HG02571 (cell line): ENCODE measurements around the gene ADAMTS18.
"Not testable (repeated sequence)": the region's sequence is repeated elsewhere in the genome, so short reads cannot be mapped to it uniquely, and the experiment has no call there.

Source experiments
- ATAC-seq: cut with Tn5 transposase; IDR thresholded peaks from one replicate; pipeline ENCODE4 v1.9.1; 2021; ENCODE audit warnings: mild to moderate bottlenecking, moderate library complexity; ENCODE audit not compliant: unreplicated experiment

ADAMTS18 gene

GRCh38 chr16:77290451-77291115, 144.3 kb downstream of the ADAMTS18 start:
- ATAC-seq: no peak

DNA sequence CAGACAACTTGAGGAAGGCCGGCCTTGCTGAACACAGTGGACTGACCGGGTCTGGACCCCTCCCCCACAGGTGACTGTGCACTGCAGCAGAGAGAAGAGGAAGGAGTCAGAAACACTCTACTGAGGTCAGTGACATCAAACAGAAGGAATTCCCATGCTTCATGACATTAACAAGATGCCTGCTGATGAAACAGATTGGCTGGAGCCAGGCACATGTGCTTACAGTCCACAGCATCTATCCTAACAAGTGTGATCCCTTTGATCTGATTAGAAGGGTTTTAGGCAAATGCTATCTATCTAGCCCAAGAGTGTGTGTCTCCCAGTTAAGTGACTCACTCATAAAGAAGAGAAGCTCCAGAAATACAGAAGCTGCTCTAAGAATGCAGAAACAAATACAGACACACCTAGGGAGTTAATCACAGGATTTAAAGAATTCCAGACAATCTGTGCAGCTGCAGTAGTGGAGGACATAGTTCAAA, 145.5 kb downstream of the ADAMTS18 start:
- no peak for ATAC-seq

- ATAC-seq: no peak
Measured at GRCh38 chr16:77288222-77288621, 146.6 kb downstream of the ADAMTS18 start.

DNA sequence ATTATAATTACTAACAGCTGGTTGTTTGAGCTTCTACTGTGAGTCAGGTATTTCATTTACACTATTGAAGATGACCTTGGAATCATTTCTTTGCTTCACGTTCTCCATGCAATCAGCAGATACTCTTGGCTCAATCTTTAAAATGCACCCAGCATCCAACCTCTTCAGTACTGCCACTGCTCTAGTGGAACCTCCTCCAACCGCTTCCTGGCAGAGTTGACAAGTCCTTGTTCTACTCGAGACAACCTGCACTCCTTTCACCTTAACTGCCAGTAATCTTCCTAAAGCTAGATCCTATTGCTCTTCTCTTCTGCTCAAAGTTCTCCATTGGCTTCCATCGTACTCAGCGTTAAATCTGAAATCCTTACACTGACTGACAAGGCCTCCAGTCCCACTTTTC, 149.2 kb downstream of the ADAMTS18 start:
- ATAC-seq: no peak

DNA sequence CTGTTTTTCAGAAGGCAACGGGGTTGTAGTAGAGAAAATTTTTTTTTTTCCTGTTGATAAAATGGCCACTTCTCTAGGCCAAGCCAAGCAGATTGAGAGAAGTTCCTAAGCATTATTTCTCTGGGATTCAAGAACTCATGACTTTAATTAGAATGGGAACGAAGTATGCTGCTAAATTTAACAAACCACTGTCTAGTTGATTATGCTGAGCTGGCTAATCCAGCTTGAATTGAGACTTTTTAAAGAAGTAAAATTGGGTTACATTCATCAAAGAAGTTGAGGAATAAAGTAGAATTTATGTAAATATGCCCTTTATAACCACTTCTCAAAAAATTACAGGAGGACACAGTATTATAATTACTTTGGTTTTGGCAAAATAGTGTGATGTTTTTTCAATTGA, 152.5 kb downstream of the ADAMTS18 start:
- no peak for ATAC-seq

- not testable (repeated sequence) for ATAC-seq
Measured at GRCh38 chr16:77279316-77279715, 155.5 kb downstream of the ADAMTS18 start.

DNA sequence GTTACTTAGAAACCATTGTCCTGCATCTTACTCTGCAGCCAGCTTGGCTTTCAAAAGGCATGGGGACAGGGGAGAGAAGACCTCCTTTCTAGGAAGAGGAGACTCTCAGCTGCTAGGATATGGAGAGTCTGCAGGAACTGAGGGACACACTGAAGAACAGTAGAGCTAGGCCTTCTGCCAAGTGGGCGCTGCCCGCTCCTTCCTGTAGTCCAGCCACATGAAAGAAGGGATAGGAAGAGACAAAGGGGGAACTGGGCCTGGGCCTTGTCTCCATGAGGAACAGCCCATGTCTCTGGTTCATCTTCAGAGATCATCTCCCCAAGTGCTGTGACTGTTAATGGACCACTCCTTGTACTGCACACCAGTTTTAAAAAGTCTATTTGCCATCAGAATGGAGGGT, 157.3 kb downstream of the ADAMTS18 start:
- ATAC-seq: no peak

DNA sequence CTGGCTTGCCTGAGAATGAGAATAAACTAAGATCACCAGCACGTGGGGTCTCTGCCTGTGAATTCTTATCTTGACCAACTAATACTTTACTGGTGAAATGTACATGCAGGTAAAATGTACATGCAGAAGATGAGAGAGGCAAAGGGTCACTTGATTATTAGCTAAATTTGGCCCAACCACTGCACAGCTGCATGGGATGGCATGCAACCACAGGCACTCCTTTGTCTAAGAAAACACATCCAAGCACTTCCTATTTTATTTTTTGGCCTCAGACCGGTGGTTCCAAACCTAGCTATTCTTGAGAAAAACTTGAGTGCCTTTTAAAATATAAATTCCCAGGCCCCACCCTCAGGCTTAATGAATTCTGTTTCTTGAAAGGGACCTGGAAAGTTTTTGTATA, 157.7 kb downstream of the ADAMTS18 start:
- ATAC-seq: no peak

- ATAC-seq: no peak
Measured at GRCh38 chr16:77276661-77277060, 158.2 kb downstream of the ADAMTS18 start.

- ATAC-seq: not testable (repeated sequence)
Measured at GRCh38 chr16:77275303-77275702, 159.5 kb downstream of the ADAMTS18 start.

DNA sequence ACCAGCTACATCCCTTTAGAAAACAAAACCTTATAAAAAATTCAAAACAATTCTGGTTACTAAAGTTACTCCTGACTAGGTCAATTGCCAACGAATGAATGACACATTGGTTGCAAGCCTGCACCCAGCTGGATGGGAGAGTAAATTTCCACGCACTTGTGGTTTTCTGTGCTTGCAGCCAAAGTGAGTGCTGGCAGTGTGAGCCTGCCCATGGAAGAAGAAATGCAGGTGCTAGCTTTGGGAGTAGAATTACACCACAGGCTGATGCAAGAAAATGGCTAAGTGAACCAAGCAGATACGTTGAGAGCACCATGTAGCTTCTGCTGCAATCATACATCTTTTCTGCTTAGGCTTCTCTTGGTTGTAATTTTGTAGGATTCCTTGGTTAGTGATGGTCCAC, 161.0 kb downstream of the ADAMTS18 start:
- ATAC-seq: no peak

- ATAC-seq: no peak
Measured at GRCh38 chr16:77271532-77272426, 163.1 kb downstream of the ADAMTS18 start.

DNA sequence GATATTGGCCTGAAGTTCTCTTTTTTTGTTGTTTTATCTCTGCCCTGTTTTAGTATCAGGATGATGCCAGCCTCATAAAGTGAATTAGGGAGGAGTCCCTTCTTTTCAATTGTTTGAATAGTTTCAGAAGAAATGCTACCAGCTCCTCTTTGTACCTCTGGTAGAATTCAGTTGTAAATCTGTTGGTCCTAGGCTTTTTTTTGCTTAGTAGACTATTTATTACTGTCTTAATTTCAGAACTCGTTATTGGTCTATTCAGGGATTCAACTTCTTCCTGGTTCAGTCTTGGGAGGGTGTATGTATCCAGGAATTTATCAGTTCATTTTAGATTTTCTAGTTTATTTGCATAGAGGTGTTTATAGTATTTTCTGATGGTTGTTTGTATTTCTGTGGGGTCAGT, 168.6 kb downstream of the ADAMTS18 start:
- ATAC-seq: not testable (repeated sequence)

DNA sequence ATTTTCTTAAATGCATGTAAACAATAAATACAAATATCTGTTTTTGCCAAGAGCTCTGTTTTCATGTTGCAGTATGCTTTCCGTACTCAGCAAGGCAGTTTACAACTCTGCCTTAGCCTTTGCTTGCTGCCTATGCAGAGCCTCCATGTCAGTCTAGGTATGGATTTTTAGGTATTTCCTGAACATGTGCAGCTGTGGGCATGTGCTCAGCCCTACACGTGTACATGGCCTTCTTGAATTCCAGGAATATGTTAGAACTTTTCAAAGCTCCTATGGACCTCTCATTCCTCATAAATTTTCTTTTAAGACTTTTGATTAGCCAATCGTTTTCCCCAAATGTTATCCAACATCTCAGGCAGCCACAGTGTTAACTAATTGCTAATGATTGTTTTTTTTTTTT, 171.9 kb downstream of the ADAMTS18 start:
- no peak for ATAC-seq

DNA sequence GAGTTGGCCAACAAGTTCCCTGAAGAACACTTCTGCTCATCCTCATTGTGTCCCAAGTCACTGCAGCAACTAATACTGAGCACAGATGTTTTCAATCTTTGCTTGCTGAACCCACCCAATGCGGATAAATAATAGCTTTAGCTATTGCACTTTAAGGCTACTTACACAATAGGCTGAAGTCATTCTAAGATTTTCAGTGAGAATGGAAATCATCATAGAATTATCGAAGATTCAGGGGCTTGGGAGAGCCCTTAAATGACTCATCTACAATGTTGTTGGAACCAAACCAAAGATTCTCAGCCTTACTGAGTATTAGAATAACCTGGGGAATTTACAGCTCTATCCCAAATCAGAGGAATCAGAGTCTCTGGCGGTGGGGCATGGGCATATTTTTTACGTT, 184.4 kb downstream of the ADAMTS18 start:
- no peak for ATAC-seq

DNA sequence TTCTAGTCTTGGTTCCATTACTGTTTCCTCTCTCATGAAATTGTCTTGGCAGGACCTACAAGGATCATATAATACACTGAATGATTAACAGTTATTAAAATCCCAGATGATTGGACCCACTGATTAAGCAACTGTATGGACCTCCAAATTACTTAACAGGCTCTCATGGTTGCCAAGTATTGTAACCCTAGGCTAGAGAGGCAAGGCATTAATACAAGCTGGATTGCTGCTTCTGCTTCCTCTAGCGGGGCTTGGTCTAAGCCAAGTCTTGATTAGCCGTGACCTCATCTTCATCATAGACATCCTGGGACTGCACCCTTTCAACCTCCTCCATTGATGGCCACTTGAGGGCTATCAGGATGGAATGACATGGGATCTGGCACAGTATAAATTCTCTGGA, 188.7 kb downstream of the ADAMTS18 start:
- no peak for ATAC-seq

GRCh38 chr16:77242471-77242870, 192.4 kb downstream of the ADAMTS18 start:
- ATAC-seq: not testable (repeated sequence)

GRCh38 chr16:77238593-77238992, 196.2 kb downstream of the ADAMTS18 start:
- no peak for ATAC-seq

GRCh38 chr16:77236063-77236511, 198.7 kb downstream of the ADAMTS18 start:
- peak; percentile 97 for ATAC-seq

GRCh38 chr16:77234611-77235010, 200.2 kb downstream of the ADAMTS18 start:
- ATAC-seq: no peak

DNA sequence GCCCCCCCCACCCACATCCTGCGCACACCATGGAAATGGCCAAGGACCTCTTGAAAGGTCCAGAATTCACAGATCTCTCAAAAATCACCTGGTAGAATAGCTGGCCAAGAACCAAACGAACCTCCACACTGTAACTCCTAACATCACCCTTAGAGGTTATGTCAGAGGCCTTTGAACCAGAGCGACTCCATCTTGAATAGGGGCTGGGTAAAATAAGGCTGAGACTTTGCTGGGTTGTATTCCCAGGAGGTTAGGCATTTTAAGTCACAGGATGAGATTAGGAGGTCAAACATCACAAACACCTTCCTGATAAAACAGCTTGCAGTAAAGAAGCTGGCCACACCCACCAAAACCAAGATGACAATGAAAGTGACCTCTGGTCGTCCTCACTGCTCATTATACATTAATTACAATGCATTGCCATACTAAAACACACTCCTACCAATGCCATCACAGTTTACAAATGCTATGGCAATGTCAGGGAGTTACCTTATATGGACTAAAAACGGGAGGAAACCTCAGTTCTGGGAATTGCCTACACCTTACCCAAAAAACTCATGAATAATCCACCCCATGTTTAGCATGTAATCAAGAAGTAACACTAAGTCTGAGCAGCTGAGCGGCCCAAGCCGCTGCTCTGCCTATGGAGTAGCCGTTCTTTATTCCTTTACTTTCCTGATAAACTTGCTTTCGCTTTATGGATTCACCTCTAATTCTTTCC, 200.9 kb downstream of the ADAMTS18 start:
- no peak for ATAC-seq
